Measurements from ENCODE around the gene EEIG2.
A peak's percentile ranks its signal among the peaks of the same experiment; 100 is the strongest.

The EEIG2 gene

DNA sequence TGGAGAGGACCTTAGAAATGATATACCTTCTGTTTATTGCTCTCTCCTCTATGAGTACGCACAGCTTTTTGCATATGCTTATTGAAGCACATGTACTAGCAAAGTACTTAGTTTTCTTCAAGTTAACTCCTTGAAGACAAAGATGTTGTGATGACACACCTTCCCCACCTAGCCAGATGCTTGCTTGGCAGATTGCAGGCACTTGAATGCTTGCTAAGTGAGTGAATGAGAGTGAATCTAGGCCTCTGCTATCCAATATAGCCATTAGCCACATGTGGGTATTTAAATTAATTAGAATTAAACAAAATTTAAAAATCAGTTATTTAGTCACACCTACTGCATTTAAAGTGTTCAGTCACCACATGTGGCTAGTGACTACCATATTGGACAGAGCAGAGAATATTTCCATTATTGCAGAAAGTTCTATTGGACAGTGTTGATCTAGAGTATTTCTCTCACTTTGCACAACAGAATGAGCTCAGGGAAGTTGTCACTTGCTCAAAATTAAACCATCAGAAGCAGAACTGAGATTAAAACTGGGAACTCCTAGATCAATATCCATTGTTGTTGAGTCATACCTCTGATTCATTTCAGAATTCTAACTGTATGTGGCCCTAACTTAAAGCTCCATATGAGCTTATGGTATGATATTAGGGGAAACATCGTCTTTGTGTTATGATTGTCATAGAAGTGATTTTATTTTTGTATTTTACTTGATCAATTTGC lies 8.6 kb upstream of the EEIG2 start:
- DNase-seq: no peak

DNA sequence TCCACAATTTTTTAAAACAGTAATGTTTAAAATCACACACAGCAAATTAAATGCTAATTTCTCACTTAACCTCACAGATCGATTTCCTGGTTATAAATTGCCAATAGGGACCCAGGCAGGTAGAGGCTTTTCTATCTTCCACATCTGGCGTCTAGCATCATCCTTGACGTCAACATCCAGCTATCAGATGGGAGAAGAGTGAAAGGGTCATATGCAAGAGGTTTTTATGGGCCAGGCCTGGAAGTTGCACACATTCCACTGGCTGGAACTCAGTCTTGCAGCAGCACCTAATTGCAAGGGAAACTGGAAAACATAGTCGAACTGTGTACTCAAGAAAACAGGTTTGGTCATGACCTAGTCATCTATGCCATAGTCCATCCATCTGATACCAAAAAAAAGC lies 6.0 kb upstream of the EEIG2 start:
- DNase-seq: no peak

DNA sequence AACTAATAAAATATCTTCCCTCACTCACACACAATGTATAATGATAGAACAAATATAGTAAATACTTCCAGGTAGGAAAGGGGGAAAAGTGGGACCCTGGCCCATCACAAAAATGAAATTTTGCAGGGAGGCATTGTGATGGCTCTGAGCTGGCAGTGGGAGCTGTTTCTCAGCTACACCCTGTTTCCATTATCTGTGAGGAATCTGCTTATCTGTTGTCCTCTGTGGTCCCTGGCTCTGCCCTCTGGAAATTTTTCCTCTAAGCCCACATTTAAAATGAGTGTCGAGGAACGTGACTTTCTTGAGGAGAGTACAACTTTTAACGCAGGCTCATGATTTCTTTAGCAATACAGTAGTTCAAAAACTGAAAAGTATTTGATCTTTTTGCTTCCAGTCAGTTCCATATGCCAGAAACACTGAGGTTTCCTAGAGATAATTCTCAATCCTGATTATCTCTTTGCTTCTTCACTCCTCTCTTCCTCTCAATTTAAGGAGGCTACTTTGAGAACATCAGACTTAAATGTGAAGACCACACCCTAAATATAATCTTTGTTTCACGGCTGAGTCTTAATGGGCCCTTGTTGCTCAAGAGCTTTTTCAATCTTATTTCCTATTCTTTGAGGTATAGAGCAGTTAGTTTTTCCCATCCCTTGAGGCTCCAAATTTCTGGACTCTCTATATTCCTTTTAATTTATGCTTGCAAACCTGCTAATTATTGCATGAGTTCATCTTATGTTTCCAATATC lies 5.0 kb upstream of the EEIG2 start:
- no peak for DNase-seq

DNA sequence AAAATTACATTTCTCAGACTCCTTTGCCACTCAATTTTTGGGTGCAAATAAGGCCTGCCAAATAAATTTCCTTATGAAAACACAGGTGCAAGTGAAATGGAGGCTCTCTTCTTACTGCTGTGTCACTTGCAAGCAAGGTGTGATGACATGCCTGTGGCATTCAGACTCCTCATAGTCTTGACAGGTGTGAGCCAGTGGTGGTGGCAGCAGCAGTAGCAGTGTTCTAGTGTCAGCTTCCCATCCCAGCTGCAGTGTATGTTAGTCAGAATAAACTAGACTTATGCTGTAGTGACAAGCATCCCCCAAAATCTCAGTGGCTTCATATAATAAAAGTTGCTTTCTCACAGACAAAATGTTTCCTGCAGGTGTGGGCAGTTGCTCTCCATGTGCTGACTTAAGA lies 3.8 kb upstream of the EEIG2 start:
- DNase-seq: no peak

DNA sequence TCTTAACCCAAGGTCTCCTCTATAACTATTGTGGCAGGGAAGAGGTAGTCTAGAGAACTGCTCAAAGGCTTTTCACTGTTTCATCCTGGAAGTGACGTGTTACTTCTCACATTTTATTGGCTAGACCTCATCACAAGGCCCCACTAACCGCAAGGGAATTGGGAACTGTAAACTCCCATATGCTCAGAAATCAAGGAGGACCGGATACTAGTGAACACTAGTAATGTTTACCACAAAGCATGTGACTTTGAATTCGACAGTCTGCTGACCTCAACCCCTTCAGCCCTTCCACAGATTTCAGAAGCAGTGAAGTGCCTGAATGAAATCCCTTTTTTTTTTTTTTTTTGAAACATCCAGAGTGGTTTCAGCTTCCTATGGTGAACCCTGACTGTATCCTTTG lies 3.4 kb upstream of the EEIG2 start:
- no peak for DNase-seq

DNA sequence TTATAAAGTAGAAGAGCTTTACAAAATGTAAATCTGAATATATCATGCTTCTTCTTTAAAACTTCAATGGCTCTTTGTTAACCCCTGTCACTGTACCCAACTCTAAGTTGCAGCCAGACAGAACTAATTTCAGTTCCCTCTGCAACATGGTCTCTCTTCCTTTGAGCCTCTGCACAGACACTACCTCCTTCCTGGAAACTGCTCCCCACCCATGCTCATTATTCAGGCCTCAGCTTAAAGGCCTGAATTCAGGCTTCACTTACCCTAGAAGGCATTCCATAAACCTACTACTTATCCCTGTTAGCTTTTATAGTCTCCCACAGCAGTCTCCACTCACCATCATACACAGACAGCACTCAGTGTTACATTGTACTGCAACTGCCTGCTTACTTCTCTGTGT lies 2.6 kb upstream of the EEIG2 start:
- no peak for DNase-seq

DNA sequence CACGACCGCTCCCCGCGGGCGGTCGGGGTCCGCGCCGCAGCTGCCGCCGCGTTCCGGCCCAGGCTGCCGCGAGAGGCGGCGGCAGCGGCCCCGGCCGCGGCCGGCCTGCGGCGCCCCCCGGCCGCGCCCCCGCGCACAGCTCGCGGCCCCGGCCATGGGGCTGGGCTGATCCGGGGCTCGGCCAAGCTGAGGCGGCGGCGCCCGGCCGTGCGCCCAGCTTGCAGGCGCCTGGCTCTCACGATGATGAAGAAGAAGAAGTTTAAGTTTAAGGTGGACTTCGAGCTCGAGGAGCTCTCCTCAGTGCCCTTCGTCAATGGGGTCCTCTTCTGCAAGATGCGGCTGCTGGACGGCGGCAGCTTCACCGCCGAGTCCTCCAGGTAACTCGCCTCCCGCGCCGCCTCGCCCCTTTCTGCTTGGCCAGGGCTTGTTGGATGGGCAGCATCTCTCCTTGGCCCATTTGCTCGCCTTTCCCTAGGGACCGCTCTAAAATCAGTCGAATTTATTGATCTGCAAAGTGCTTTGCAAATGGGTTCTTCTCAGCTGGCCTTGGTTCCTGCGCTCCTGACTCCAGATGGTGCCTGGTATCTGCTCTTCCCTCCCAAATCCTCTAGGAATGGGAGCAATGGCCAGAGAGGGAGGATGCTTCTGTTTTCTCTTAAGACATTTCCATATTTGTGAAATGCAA lies 431 bp downstream of the EEIG2 start:
- DNase-seq: peak; percentile 23

DNA sequence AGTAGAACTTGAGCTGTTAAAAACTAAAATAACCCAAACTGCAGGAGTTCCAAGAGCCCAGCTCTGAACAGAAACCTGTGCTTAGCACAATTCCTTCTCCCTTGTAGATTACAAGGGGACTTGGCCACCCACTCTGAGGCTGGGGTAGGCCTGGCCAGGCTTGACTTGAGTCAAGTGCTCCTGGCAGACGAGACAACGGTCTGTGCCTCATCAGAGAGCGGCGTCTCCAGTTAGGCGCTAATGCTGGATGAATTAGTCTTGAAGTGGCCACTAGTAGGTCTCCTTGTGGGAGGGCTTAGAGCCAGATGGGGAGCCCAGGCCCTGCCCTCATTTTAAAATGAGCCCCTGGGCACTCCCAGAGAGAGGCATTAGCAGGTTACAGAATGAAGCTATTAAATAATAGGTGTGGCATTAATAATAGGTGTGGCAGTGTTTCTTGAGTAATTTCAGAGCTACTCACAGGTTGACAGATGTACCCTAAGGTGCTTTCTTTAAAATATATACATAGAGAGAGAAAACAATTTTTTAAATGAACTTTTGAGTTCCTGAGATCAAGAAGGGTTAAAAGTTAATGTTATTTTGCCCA lies 1.1 kb downstream of the EEIG2 start:
- peak; percentile 78 for DNase-seq

DNA sequence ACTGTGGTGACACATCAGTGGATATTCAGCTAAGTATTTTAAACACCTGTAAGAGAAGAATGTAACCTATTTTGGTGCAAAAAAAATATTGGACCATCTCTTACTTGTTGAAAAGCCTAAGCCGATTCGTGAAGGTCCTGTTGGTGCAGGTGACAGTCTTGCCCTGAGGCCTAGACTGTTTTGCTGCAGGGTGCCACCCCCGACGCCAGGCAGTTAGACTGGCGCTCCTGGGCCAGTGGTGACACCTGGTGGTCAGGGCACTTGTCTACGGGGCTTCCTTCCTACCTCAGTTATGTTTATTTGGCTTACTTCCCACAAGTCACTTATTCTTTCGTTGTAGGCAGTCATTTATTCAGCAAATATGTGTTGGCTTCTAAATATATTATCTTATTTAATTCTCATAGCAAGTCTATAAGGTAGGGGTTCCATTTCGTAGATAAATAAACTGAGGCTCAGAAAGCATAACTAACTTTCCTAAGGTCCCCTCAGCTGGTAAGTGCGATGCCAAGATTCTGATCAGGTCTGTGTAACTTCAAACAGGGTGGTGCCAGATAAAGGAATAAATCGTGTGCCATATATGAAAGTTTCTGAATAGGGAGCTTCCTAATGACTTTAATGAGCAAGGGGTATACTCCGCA lies 1.9 kb downstream of the EEIG2 start:
- peak; percentile 86 for DNase-seq

DNA sequence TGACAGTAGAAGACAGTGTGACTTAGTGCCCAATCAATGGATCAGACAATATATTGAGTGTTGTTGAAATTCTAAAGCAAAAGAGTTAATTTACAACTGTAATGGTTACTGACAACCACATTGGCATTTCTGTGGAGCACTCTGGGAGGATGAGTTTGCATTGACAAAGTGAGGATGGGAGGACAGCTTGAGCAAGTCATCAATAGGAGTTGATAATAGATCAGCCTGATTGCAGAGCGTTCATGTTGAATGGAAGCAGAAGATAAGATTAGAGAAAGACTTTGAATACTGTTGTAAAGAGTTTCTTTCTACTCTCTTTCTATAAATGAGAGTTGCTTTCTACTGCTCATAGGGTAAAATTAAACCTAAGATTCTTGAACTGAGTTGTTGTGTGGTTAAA lies 3.9 kb downstream of the EEIG2 start:
- DNase-seq: no peak

DNA sequence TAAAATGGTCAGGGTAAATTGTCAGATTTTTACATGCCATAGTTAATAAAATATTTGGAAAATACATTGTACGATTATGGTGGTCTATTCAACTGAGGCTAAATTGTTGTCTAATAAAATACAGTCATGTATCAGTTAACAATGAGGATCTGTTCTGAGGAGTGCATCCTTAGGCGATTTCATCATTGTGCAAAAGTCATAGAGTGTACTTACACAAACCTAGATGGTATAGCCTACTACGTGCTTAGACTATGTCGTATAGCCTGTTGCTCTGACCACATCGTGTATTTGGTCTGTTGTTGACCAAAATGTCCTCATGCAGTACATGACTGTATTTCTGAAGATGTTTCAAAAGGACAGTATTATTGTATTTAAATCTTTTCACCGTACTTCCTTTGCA lies 5.2 kb downstream of the EEIG2 start:
- DNase-seq: no peak

DNA sequence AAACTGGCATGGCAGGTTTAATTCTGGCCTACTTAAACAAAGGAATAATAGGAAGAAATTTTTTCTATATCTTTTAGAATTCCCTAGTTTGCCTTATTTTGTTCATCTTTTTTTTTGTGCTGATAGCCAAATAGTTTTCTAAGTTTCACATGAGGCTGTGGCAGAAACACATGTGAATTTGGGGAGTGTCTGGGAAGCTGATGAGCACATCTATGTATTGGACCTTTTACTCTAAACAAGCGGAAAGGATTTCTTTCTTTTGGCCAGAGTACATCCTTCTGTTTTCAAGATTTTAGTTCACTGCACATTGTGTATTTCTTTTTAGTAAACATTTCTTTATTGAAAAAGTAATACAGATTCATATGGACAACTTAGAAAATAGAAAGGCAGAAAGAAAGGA lies 5.6 kb downstream of the EEIG2 start:
- no peak for DNase-seq

DNA sequence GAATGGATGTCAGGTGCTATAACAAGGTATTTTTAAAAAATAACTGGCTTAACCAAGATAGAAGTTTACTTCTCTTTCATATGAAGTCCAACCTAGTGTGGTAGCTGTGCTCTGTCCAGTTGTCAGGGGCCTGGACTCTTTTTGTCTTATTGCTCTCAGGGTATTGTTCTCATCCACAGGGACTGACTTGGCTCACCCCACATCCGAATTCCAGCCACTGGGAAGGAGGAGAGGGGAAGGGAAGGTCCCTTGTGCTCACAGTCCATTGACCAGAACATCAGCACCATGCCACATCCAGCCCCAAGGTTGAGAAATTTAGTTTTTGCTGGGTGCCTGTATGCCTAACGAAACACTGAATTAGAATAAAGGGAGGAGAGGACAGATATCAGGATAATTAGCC lies 8.7 kb downstream of the EEIG2 start:
- DNase-seq: no peak

DNA sequence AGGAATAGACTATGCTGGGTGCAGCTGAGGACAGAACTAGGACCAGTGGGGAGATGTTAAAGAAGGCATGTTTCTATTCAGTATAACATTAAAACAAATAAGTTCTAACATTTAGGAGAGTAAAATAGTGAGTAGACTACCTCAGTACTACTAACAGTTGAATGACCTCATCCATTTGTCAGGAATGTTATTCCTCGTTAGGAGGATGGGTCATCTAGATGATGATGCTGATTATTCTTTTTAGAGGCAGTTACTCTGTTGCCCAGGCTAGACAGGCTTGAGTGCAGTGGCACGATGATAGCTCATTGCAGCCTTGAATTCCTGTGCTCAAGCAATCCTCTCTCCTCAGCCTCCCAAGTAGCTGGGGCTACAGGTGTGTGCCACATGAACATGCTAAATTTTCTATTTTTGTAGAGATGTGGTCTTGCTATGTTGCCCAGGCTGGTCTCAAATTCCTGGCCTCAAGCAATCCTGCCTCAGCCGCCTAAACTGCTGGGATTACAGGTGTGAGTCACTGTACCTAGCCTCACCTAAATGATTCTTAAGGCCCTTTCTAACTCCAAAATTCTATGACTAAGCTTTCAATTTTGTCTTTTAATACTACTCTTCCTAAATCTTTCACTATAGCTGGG lies 9.3 kb downstream of the EEIG2 start:
- no peak for DNase-seq

DNA sequence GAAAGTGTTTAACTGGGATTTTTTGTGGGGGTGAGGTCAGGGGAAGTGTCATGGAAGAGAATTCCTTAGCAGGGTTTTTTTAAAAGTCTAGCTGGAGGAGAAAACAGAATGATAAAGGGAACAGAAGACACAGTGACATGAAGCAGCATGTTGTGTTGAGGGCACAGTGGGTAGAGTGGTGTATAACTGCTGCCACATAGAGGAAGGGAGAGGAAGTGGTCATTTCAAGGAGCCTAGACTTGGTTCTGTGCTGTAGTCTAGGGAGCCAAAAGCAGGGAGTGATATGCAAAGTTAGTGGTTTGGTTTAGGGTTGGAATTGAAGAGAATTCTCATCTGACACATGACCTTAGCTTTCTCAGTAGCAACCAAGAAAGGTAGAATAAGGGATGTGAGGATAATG lies 10.2 kb downstream of the EEIG2 start:
- DNase-seq: peak; percentile 61

DNA sequence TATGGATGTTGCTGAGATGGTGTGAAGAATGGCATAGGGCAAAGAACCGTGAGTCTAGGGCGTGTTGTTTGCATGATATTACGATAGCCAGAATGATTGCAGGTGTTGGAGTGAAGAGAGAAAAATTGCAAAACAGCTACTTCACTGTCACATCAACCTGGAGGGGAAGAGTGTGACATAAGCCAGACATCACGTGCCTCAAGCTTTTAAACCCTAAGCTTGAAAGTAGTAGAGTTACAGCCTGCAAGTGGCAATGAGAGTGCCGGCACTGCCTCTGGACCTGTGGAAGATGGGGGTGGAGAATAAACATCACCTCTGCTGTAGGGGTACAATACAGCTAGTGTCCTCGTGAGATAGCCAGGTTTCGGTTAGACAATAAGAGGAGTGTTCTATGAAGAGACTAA lies 11.1 kb downstream of the EEIG2 start:
- DNase-seq: no peak

DNA sequence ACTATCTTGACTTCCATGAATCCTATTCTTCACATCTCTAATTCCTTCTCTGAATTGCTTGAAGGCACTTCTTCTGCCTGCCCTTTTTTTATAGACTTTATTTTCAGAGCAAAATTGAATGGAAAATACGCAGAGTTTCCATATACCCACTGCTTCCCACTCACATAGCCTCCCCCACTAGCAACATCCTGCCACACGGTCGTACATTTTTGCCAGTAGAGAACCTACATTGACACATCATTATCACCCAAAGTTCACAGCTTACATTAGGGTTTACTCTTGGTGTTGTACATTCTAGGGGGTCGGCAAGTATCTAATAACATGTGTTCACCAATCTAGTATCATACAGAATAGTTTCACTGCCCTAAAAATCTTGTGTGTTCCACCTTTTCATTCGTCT lies 12.3 kb downstream of the EEIG2 start:
- DNase-seq: no peak

DNA sequence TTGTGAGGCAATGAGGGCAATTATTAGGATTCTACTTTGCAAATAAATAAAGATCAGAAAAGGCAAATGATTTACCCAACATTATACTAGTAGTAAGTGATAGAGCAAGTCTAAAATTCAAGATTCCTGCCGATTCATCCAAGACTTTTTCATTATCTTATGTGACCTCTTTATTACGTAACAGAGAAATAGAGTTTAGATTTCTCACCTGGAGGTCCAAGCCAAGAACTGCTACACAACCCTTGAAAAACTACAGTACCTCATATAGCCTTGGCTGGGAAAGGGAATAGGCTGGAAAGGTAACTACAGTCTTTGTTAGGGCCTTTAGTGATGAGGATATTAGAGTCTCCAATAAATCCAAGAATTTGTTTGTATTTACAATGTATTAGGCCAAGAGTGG lies 13.3 kb downstream of the EEIG2 start:
- no peak for DNase-seq

DNA sequence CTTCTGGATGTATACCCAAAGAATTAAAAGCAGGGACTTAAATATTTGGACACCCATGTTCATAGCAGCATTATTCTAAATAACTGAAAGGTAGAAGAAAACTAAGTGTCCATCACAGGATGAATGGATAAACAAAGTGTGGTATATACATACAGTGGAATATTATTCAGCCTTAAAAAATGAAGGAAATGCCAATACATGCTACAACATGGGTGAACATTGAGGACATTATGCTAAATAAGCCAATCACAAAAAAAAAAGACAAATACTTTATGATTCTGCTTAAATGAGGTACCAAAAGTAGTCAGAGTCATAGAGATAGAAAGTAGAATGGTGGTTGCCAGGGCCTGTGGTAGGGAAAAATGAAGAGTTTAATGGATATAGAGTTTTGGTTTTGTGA lies 14.1 kb downstream of the EEIG2 start:
- DNase-seq: no peak

DNA sequence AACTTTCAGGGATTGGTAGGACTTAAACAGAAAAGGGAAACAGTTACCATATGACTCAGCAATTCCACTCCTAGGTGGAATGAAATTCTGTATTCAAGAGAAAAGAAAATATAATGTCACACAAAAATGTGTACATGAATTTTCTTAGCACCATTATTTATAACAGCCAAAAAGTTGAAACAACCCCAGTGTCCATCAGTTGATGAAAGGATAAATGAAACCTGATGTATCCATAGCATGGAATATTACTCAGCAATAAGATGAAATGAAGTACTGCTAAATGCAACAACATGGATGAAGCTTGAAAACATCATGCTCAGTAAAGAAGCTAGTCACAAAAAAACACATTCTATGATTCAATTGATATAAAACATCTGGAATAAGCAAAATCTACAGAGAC lies 15.5 kb downstream of the EEIG2 start:
- no peak for DNase-seq

DNA sequence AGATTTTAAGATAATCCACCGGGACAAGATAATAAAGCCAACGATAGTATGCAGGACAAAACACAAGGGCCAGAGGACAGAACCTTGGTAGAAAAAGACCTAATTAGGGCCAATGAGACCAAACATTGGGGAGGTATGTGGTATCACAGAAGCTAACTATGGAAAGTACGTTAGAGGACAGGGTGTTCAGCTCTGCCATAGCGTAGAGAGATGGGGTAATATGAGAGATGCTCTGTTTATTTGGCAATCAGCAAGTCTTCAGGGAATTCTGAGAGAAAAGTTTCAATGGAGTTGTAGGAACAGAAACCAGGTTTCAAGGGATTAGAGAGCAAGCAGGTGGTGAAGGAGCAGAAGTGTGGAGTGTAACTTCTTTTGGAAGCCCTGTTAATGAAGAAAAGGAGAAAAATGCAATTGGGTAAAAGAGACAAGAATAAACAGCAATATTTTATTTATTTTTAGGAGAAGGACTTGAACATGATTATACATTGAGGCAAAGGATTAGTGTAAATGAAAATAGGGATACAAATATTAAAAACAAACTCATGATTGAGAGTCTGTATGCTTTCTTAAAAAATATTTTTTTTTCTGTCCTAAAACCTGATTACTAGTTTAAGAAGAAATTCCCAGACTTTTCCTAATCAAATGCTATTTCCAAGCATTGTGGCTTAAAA lies 24.0 kb downstream of the EEIG2 start:
- DNase-seq: no peak

DNA sequence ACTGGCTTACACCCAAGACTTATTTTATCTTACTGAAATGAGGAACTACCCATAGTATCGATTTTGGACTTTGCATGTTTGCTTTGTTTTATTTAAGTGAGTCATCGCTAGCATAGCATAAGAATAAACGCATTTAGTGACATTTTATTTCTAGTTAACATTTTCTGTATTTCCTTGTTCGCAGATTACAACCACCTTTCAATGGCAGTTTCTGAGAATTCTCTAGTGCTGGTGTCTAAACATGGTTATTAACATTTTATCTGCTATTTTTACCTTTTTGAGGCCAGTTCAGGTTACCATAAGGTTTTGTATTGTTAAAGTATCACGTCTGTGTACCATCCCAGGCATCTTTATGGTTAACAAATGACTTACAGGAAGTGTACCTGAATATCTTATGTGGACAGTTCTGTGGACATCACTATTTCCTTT lies 24.5 kb downstream of the EEIG2 start:
- DNase-seq: no peak

All from CD4-positive, alpha-beta T cell treated with Interleukin-4 for 4 hours (primary cell).